ENCODE data around the gene ZNF407.

ZNF407 gene

DNA sequence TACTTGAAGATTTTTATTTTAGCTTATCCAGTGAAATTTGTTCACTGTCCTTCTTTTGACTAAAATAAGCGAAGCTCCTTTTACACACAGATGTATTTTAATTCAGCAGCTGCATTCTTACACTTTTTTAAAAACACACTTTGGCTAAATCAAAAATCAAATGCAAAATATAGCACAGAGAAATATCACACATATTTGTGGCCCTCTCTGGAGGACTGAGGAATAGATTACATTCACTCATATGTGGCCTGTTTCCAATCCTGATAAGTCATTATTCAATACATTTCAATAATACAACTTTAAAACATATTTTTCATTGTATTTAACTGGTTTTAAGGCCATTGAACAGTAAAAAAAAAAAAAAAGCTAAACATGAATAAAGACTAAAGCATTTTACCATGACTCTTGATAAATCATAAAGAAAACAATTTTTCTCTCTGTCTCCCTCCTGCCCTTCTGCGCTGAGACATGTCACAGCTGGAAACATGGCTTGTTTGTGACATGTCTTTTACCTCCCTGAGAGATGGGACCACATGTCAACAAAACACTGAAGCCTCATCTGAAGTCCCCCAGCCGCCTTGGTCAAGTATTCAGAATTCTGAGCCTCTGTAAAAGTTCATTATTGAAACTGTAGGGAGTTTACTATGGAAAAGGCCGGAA is 221.0 kb downstream of the ZNF407 start:
- Histone ChIP-seq H3K4me1 (ENCODE audit: control insufficient read depth, insufficient read depth, low read length) (no peaks in the 10 kb centered on the region), H3K27ac (ENCODE audit: low read depth, low read length) (no peak overlapping the region), H3K27me3 (ENCODE audit: control insufficient read depth, insufficient read depth, low read length) (no peaks in the 10 kb centered on the region), H3K9ac (ENCODE audit: low read length) (no peak overlapping the region), H3K36me3 (ENCODE audit: control insufficient read depth, insufficient read depth, low read length) (no peaks in the 10 kb centered on the region), H3K4me3 (ENCODE audit: low read length) (no peak overlapping the region)

GRCh38 chr18:74819433-74820059 is 221.9 kb downstream of the ZNF407 start:
- Histone ChIP-seq H3K27me3 (ENCODE audit: control insufficient read depth, insufficient read depth, low read length) (no peaks in the 10 kb centered on the region), H3K4me3 (ENCODE audit: low read length) (no peak overlapping the region), H3K36me3 (ENCODE audit: control insufficient read depth, insufficient read depth, low read length) (no peaks in the 10 kb centered on the region), H3K9ac (ENCODE audit: low read length) (no peak overlapping the region), H3K27ac (ENCODE audit: low read depth, low read length) (no peak overlapping the region), H3K4me1 (ENCODE audit: control insufficient read depth, insufficient read depth, low read length) (no peaks in the 10 kb centered on the region)

- Histone ChIP-seq H3K9ac (ENCODE audit: low read length) (no peak overlapping the region), H3K36me3 (ENCODE audit: control insufficient read depth, insufficient read depth, low read length) (no peaks in the 10 kb centered on the region), H3K27ac (ENCODE audit: low read depth, low read length) (no peak overlapping the region), H3K4me3 (ENCODE audit: low read length) (no peak overlapping the region), H3K4me1 (ENCODE audit: control insufficient read depth, insufficient read depth, low read length) (no peaks in the 10 kb centered on the region), H3K27me3 (ENCODE audit: control insufficient read depth, insufficient read depth, low read length) (no peaks in the 10 kb centered on the region)
These were observed 222.6 kb downstream of the ZNF407 start for GRCh38 chr18:74820160-74820780.

DNA sequence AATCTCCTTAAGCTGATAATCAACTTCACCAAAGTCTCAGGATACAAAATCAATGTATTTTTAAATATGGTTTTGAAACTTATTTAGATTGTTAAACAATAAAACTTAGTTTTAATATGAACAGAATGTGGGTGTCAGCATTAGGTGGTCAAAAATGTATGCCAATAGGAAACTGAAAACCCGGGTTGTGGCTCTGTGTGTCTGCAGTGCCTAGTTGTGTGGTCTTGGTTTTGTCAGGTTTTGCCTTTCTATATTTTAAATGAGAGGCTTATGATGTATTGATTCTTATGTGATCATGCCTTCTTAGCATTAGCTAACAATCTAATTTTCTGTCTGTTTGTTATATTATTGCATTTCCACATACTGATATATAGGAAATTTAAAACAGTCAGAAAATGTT is 227.8 kb downstream of the ZNF407 start:
- H3K36me3 ChIP-seq (ENCODE audit: control insufficient read depth, insufficient read depth, low read length) = no peaks in the 10 kb centered on the region
- no peaks in the 10 kb centered on the region for H3K27me3 ChIP-seq (ENCODE audit: control insufficient read depth, insufficient read depth, low read length)
- H3K4me3 ChIP-seq (ENCODE audit: low read length) = no peak overlapping the region
- H3K27ac ChIP-seq (ENCODE audit: low read depth, low read length) = no peak overlapping the region
- no peak overlapping the region for H3K9ac ChIP-seq (ENCODE audit: low read length)
- no peaks in the 10 kb centered on the region for H3K4me1 ChIP-seq (ENCODE audit: control insufficient read depth, insufficient read depth, low read length)

DNA sequence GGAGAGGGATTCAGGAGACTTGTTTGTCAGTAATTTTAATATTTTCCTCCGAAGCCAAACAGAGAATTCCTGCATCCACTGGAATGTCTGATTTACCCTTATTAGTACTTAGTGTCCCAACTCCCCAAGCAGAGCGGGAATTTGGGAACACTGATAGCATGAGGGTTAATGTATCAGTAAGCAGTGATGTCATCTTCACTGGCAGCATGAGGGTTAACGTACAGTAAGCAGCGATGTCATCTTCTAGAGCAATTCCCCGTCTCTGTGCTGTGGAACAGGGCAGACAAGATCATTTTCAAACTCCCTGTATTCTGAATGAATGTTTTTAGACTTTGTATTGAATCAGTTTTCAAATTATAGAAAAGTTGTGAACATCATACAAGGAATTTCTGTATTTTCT is 228.9 kb downstream of the ZNF407 start:
- Histone ChIP-seq H3K27ac (ENCODE audit: low read depth, low read length) (no peak overlapping the region), H3K4me3 (ENCODE audit: low read length) (no peak overlapping the region), H3K4me1 (ENCODE audit: control insufficient read depth, insufficient read depth, low read length) (no peaks in the 10 kb centered on the region), H3K27me3 (ENCODE audit: control insufficient read depth, insufficient read depth, low read length) (no peaks in the 10 kb centered on the region), H3K9ac (ENCODE audit: low read length) (no peak overlapping the region), H3K36me3 (ENCODE audit: control insufficient read depth, insufficient read depth, low read length) (no peaks in the 10 kb centered on the region)

GRCh38 chr18:74828200-74828599 is 230.5 kb downstream of the ZNF407 start:
- no peak overlapping the region for H3K9ac ChIP-seq (ENCODE audit: low read length)
- H3K4me1 ChIP-seq (ENCODE audit: control insufficient read depth, insufficient read depth, low read length) = no peaks in the 10 kb centered on the region
- H3K4me3 ChIP-seq (ENCODE audit: low read length) = no peak overlapping the region
- H3K27ac ChIP-seq (ENCODE audit: low read depth, low read length) = no peak overlapping the region
- no peaks in the 10 kb centered on the region for H3K36me3 ChIP-seq (ENCODE audit: control insufficient read depth, insufficient read depth, low read length)
- no peaks in the 10 kb centered on the region for H3K27me3 ChIP-seq (ENCODE audit: control insufficient read depth, insufficient read depth, low read length)

- H3K4me1 ChIP-seq (ENCODE audit: control insufficient read depth, insufficient read depth, low read length) = peaks cover 3% of the 10 kb centered on the region
- no peak overlapping the region for H3K9ac ChIP-seq (ENCODE audit: low read length)
- H3K27ac ChIP-seq (ENCODE audit: low read depth, low read length) = no peak overlapping the region
- no peak overlapping the region for H3K4me3 ChIP-seq (ENCODE audit: low read length)
- H3K36me3 ChIP-seq (ENCODE audit: control insufficient read depth, insufficient read depth, low read length) = no peaks in the 10 kb centered on the region
- no peaks in the 10 kb centered on the region for H3K27me3 ChIP-seq (ENCODE audit: control insufficient read depth, insufficient read depth, low read length)
These were observed 234.0 kb downstream of the ZNF407 start for GRCh38 chr18:74831571-74832250.

DNA sequence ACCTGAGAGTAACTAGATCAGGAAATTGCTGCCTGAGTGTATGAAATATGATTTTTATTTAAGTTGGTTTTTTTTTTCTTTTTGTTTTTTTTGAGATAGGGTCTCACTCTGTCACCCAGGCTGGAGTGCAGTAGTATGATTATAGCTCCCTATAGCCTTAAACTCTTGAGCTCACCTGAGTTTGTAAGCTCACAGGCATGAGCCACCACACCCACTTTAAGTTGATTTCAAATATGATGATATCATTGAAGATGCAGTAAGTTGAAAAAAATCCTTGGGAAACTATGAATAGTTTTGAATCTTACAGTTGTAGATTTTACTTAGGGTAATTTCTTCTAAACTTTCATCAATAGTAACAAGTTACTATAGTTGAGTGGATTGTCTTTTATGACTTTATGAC is 234.7 kb downstream of the ZNF407 start:
- no peak overlapping the region for H3K4me3 ChIP-seq (ENCODE audit: low read length)
- H3K36me3 ChIP-seq (ENCODE audit: control insufficient read depth, insufficient read depth, low read length) = no peaks in the 10 kb centered on the region
- H3K4me1 ChIP-seq (ENCODE audit: control insufficient read depth, insufficient read depth, low read length) = peaks cover 3% of the 10 kb centered on the region
- H3K9ac ChIP-seq (ENCODE audit: low read length) = no peak overlapping the region
- no peak overlapping the region for H3K27ac ChIP-seq (ENCODE audit: low read depth, low read length)
- H3K27me3 ChIP-seq (ENCODE audit: control insufficient read depth, insufficient read depth, low read length) = no peaks in the 10 kb centered on the region

DNA sequence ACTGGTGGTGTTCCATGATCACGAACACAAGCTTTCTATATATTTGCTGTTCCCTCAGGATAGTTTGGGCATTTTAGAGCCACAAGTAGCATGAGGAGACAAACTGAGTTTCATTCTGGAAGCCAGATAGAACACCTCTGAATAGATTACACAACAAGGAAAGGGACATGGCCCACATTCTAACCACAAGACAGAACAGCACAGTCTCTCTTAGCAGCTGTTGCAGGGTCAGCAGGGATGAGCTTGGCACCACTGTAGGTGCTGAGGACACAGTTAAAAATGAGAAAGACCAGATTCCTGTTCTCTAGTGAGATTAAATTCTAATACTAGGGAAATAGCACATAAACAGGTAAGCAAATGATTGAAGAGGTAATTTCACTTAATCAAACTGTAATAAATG is 235.3 kb downstream of the ZNF407 start:
- no peak overlapping the region for H3K27ac ChIP-seq (ENCODE audit: low read depth, low read length)
- H3K27me3 ChIP-seq (ENCODE audit: control insufficient read depth, insufficient read depth, low read length) = no peaks in the 10 kb centered on the region
- no peaks in the 10 kb centered on the region for H3K36me3 ChIP-seq (ENCODE audit: control insufficient read depth, insufficient read depth, low read length)
- peaks cover 3% of the 10 kb centered on the region for H3K4me1 ChIP-seq (ENCODE audit: control insufficient read depth, insufficient read depth, low read length)
- no peak overlapping the region for H3K9ac ChIP-seq (ENCODE audit: low read length)
- no peak overlapping the region for H3K4me3 ChIP-seq (ENCODE audit: low read length)

DNA sequence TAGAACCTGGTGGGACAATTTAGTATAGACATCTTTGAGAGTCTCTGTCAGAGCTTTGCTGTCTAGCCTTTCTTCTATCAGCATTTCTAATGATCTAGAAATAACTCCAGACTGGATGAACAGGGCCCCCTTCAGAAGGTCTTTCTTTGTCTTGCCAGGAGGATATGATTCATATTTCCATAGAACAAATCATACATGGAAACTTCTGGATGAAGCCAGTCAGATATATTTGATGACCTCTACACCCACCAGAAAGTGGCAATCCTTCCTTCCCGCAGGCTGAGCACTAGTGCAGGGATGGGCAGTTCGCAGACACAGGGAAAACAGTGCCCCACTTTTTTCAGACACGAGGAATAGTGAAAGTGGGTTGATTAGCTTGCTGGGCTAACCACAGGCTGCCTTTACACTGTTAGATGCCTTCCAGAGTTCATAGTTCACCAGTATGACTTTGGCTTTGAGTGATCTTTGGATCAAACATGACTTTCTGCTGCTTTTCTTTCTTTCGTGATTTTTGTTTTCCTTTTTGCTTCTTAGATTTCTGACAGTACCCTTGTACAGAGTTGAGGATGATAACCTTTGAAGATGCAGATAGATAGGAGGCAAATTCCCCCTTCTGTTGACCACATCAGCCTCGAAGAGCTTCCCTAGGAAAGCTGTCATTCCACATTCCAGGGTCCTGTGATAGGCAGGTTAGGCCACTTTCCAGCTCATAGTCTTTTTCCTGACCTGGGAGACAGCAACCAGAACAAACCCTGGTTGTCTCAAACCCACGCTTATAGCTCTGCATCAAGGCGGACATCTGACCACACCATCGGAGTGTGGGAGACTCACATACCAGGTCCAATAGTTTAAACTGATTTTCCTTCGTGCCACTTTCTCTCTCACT is 237.0 kb downstream of the ZNF407 start:
- Histone ChIP-seq H3K27me3 (ENCODE audit: control insufficient read depth, insufficient read depth, low read length) (no peaks in the 10 kb centered on the region), H3K36me3 (ENCODE audit: control insufficient read depth, insufficient read depth, low read length) (no peaks in the 10 kb centered on the region), H3K9ac (ENCODE audit: low read length) (no peak overlapping the region), H3K27ac (ENCODE audit: low read depth, low read length) (no peak overlapping the region), H3K4me3 (ENCODE audit: low read length) (no peak overlapping the region), H3K4me1 (ENCODE audit: control insufficient read depth, insufficient read depth, low read length) (peaks cover 3% of the 10 kb centered on the region)

GRCh38 chr18:74836296-74837139 is 238.8 kb downstream of the ZNF407 start:
- Histone ChIP-seq H3K4me1 (ENCODE audit: control insufficient read depth, insufficient read depth, low read length) (peaks cover 6% of the 10 kb centered on the region), H3K27me3 (ENCODE audit: control insufficient read depth, insufficient read depth, low read length) (no peaks in the 10 kb centered on the region), H3K27ac (ENCODE audit: low read depth, low read length) (peak overlapping the region; percentile 0), H3K4me3 (ENCODE audit: low read length) (no peak overlapping the region), H3K36me3 (ENCODE audit: control insufficient read depth, insufficient read depth, low read length) (no peaks in the 10 kb centered on the region), H3K9ac (ENCODE audit: low read length) (no peak overlapping the region)
